SIG-M5 (cell line): ENCODE results near the gene SNRPB.

Source experiments
- DNase-seq: peaks from one replicate; lab custom pipeline; 2025; lab: John Stamatoyannopoulos, UW

The SNRPB gene

DNA sequence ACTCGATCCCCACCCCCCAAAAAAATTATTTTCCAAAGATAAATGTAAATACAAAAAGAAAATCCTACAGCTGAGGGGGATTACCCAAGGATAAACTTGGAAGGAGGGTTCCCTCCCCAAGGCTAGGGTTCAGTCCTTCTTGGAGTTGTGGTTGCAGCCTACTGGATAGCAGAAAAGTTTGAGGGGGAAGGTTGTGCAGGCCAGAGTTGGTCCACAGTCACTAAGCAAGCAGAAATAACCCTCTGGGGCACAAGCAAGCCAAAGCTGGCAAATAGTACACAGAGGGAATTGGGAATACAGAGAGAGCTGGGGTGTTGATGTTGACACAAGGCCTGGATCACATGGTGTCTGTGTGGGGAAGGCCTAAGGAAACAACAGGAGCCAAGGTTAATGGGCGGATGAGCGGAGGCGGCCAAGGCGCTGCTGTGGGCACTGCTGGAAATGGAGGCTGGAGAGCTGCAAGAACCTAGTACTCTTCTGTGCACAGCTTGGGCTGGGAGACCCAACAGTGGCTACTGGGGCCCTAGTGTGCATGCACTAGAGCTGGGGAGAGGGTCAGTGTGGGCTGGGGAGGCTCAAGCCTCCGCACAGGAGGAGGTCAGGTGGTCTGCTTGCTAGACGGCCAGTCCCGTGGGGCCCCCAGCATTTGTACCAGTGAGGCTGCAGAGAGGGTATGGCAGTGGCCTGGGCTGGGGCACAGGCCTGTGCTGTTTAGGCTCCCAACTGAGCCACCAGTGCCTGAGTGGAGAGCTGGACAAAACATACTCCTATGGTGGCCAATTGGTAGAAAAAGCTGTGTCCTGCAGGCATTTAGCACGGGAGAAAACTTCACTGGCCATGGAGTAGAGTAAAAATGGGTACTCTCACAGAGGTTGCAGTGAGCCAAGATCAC is 5.5 kb upstream of the SNRPB start:
- DNase-seq, result no peak

DNA sequence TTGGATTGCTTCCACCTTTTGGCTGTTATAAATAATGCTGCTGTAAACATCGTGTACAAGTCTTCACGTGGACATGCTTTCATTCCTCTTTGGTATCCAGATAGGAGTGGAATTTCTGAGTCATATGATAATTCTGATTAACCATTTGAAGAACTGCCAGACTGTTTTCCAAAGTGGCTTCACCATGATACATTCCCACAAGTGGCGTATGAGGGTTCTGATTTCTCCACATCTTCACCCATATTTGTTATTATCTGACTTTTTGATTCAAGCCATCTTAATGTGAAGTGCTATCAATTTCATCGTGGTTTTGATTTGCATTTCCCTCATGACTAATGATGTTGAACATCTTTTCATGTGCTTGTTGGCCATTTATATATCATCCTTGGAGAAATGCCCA is 2.9 kb upstream of the SNRPB start:
- DNase-seq, result no peak

DNA sequence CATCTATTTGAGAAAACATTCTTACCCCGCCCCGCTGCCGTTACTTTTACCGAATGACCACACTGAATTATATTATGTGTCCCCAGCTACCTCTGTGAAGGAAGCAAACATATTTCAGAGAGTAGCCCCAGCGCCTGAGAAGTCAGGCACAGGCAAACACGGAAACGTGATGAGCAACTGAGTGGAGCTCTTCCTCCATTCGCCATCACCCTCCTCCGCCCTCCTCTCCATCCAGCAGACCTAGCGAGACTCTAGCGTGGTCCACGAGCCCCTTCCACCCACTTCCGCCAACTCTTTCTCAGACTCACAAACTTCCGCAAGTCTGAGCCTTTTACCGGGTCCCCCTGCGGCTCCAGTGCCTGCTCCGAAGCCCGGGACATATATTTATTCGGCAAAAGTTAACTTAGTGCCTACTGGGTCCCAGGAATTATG is 582 bp downstream of the SNRPB start:
- DNase-seq, result no peak

DNA sequence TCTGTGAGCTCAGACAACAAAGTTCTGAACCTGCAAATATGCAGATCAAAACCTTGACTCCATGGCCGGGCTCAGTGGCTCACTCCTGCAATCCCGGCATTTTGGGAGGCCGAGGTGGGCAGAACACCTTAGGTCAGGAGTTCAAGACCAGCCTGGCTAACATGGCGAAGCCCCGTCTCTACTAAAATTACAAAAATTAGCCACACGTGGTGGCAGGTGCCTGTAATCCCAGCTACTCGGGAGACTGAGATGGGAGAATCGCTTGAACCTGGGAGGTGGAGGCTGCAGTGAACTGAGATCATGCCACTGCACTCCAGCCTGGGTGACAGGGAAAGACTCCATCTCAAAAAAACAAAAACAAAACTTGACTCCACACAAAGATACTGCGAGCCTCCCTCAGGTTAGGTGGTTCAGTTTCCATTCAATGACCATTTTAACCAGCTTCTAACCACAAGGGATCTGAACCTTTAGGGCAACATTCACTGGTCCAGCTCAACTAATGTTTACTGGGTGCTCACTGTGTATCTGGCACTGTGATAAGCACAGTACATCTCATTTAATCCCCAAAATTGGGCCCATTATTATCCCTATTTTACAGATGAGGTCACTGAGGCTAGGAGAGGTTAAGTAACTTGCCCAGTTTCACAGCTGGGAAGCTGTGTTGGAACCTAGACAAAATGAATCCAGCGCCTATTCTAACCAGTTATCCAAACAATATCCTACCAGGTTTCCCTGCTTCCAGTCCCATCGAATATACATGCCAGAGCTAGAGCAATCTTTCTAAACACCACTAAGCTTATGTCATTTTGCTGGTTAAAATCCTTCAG is 1.8 kb downstream of the SNRPB start:
- DNase-seq, result no peak

DNA sequence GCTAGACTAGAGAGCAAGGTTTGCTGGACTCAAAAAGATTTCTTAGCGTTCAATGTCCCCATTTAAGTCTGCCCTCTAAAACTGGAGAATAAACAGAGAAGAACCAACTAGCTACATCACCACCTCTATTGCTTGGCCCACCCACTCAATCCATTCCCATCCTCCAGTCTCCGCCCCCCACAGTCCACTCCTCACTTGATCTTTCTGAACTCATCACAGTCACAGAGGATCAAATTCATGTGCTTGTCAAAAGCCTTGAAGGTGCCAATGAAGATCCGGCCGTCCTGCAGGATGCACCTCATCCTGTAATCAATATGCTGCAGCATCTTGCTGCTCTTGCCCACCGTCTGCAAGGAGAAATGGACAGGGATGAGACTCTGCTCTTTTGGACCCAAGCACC is 3.2 kb downstream of the SNRPB start:
- DNase-seq, result no peak

DNA sequence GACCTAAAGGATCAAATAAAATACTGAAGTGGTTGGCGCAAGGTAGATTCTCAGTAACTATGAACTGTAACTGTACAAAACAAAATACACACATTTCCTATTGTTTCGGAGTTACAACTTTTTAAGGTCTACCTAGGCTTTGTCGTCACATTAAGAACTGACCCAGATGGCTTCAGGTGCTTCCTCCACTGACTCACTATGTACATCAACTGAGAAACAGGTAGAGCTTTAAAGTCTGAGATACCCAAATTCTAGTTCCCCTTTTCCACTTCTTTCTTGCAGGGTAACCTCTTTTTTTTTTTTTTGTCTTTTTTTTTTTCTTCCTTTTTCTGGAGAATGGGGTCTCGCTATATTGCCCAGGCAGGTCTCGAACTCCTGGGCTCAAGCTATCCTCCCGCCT is 5.5 kb downstream of the SNRPB start:
- DNase-seq, result no peak

DNA sequence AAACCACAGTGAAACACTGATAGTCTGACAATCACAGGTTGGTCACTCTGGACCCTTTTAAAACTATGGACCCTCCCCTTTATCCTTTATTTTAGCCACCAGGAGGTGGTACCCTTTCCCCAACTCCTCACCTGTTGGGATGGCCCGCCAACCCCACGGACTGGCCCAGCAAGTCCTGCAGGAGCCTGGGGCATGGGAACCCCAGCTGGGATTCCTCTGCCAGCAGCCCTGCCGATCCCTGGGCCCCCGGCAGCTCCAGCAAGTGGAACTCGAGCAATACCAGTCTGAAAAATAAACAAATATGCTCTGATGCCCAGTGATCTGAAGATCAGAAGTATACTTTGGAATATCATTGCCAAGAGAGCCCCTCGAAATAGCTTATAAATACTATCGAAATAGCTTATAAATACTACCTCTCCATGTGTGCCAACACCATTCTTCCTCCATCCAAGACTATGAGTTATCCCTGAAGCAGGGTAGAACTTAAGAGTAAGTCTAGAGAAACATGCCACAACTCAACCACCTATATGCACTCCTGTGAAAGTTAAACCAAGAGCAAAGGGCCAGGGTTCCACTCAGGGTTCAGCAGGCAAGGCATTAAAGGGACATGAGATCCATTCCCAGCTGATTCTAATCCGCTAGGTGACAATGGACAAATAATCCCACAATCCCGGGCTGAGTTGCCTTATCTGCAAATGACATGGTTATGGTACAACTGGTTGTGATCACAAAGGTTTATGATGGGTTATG is 6.8 kb downstream of the SNRPB start:
- DNase-seq, result no peak

DNA sequence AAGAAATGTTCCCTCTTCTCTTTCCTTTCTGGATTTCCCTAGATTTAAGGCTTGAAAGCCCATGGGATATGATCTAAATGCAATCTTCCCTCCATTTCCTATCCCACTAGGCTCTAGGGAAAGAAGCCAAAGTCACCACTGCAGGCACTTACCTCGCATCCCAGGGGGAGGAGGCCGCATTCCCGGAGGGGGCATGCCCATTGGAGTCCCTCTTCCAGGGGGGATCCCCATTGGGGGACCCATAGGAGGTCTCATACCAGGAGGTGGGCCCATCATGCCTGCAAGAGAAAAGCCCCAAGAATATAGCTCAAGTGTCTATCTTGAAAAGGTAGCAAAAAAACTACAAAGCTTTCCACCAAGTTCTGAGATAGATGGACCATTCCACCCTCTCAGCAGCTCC is 8.1 kb downstream of the SNRPB start:
- no peak for DNase-seq

DNA sequence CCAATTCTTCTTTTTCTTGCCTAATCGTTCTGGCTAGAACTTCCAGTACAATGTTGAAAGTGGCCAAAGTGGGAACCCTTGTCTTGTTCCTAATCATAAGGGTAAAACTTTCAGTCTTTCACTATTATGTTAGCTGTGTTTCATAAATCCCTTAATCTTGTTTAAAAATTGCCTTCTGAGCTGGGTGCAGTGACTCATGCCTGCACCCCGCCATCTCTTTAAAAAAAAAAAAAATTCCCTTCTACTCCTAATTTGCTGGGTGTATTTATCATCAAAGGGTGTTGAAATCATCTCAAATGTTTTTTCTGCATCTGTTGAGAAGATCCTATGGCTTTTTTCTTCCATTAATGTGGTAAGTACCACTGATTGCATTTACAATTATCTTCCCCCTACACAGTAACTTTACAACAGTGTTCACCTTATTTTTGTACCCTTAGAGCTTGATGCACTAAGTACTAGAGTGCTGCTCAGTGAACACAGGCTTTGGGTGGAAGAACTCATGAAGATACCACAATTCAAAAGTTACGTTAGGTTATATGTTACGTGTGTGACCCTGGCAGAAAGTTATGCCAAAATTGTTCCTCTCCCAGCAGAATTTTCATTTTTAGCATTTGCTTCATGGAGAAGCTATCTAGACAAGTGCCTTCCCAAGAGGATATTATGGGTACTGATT is 9.7 kb downstream of the SNRPB start:
- DNase-seq, result no peak

DNA sequence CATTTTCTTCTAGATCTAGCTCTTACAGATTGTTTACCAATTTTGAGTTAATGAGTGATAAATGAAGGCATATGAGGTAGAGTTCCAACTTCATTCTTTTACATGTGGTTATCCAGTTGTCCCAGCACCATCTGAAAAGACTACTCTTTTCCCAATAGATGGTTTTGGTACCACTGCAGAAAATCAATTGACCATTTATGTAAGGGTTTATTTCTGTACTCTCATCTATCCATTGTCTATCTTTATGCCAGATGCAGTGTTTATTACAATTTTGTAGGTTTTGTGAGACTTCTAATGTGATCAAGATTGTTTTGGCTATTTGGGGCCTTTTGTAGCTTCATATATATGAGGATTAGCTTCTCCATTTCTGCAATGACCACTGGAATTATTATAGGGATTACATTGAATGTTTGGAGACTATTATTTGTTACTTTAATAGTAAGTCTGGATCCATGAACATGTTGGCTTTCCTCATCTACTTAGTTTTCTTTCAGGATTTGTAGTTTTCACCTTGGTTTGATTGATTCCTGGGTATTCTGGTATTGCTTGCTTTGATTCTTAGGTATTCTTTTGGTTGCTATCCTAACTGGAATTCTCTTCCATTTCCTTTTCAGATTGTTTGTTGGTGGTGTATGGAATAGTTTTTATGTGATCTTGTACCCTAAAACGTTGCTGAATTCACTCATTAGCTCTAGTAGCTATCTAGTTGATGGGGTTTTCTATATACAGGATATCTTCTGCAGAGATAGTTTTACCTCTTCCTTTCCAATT is 10.4 kb downstream of the SNRPB start:
- no peak for DNase-seq

DNA sequence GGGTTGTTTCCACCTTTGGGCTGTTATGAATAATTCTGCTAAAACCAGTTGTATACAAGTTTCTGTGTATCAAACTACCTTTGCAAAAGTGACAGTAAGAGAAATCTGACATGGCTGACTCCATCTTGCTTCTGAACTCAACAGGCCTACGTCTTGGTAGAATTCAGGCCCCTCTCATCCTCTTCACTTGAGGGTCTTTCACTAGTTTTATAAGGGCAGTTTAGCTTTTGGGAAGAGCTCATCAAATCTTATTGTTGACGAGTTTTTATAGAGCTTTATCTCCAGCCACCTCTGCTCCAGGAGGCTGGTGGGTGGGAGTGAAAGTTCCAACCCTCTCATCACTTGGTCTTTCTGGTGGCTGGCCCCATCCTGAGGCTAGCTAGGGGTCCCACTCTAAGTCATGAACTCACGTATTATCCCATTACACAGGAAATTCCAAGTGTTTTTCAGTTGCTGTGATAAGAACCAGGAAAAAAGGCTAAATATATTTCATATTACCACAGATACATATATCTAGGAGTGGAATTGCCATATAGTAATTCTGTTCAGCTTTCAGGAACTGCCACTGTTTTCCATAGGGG is 11.6 kb downstream of the SNRPB start:
- no peak for DNase-seq

DNA sequence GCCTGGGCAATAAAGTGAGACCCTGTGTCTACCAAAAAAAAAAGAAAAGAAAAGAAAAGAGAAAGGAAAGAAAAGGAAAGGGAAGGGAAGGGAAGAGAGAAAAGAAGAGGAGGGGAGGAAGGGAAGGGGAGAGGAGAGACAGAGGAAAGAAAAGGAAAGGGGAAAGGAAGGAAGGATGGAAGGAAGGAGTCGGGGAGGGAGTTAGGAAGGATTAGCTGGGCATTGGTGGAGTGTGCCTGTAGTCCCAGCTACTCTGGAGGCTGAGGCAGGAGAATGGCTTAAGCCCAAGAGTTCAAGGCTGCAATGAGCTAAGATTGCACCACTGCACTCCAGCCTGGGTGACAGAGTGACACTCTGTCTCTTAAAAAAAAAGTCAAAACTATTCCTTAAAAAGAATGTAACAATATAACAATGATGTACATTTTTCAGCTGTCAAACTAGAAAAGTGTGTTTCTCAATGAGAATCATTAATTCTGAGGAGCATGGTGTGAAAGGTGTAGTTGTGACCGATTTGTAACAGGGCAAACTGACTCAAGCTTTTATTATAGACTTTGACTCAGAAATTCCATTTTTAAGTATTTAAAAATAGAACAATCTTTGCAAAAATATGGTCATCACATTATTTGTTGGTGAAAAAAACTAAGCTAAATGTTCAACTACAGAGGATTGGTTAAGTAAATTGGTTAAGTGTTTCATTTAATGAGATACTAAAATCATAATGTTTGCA is 14.7 kb downstream of the SNRPB start:
- DNase-seq, result no peak

DNA sequence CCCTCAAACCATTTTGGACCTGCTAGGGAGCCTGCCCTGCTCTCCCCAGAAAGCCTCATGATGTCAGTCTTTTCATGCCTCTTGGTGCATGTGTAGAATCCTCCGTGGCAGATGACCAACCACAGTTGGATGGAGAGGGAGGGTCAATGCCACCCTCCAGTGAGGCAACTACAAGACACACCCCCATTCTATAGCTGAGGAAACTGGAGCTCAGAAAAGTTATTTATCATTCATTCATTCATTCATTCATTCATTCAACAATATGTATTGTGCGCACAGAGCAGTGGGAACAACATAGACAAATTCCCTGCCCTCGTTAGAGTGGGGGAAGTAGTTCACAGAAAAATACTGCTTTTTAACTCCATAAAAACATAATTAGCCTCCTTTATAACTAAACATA is 16.8 kb downstream of the SNRPB start:
- no peak for DNase-seq

DNA sequence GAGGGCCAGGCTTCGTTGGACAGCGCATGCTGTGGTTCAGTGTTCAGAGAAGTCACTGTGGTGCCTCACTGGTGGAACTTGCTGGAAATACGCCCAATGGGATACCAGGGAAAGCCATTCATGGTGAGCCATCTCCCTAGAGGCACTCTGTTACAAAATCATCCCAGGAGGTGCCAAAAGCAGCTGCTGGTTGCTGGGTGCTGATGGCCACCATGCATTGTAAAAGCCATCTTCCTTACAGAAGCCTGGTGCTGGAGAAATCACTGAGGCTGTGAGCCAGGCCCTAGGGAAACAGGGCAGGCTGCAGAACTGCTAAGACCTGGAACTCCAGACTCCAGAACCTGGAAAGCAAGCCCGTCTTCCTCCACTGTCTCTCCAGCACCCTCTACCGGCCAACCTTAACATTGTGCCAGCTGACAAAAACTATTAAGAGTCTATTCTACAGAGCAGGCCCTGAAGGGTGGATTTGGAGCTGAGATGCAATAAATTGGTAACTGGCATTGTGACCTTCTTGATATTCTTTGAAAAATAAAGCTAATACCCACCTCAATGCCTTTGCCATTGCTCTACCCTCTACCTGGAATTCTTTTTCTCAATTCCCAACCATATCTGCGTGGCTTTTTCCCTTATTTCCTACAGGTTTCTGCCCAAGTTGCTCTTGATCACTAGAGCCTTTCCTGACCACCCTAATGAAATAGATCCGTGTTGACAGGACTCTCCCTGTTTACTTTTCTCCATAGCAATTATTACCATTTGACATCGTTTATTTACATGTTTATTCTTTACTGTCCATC is 18.5 kb downstream of the SNRPB start:
- DNase-seq, result no peak

DNA sequence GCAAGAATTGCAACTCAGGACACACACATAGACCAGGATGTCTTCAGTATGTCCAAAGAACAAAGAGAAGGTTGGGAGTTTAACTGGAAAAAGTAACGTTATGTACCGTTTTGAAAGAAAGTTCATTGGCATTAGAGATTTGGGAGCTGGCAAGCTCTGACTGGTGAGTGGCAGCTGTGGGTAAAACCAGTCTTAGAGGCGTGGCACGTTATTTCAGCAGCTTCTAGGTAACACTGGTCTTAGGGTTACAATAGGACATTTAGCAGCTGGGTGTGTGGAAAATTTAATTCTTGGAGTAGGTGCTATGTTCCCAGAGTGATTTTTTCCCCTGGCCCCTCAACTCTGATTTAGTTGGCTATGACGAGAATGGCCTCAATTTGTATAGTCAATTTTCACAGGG is 19.2 kb downstream of the SNRPB start:
- no peak for DNase-seq

DNA sequence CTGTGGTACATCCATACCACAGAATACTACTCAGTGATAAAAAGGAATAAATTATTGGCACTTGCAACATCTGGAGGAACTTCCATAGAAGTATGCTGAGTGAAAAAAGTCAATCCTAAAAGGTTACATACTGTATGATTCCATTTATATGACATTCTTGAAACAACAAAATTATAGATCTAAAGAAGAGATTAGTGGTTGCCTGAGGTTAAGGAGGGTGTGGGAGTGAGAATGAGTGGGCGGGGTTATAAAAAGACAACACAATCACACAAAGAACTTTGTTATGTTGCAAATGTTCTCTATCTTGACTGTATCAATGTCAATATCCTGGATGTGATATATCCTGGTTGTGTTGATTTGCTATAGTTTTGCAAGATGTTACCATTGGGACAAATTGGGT is 21.2 kb downstream of the SNRPB start:
- DNase-seq, result no peak

DNA sequence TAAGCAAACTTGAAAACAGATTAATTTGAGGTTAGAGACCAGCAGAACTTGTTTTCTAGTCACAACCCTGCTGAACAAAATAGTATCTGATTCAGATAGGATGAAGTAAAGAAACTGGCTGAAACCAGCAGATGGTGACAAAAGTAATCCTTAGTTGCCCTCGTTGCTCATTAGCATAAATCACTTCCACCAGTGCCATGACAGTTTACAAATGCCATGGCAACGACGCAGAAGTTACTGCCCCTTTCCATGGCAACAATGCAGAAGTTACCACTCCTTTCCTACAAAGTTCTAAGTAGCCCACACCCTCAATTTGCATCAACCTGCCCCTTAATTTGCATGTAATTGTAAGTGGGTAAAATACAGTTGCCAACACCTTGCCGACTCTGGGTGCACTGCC is 23.7 kb downstream of the SNRPB start:
- DNase-seq, result no peak

DNA sequence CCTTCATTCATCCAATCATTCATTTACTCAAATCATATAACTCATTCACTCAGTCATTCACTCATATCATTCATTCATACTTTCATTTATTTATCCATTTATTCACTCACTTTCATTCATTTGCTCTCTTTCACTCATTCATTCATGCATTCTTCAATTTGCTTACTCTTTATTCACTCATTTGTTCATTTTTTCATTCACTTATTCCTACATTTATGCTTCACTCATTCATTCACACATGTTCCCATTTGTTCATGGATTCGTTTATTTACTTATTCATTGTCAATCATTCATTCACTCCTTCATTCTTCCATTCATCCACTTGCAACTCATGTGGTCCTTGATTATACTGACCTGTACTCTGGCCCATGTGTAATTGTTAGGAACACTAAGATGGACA is 39.4 kb downstream of the SNRPB start:
- DNase-seq, result no peak

DNA sequence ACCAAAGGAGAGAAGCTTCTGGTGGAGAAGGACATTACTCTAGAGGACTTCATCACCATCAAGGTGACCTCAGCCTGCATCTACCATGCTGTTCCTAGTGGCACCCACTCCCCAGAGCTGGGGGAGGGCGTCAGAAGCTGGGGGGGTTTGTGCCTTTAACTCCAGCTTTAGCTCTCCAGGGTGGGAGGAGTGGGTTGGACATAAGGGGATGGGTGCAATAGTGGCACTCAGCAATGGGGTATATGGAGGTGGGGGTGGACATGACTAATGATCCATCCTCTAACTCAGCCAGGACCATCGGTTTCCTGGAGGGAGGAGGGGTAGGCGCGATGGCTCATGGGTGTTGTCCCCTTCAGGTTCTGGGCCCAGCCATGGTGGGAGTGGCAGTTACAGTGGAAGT is 40.1 kb downstream of the SNRPB start:
- DNase-seq, result no peak
